Measurements from ENCODE around the gene FOXE3. TPM values are rescaled to one million over a fixed set of nuclear protein-coding genes. Genes with fewer than 3 reads are reported as not detected.

Gene FOXE3
- total RNA-seq, 2 donors from 2014 or later, result not detected

GRCh38 chr1:47410068-47410455, 6.0 kb upstream of the FOXE3 start:
- Mint-ChIP-seq H3K4me3 (no peak overlapping the region), H3K27ac (no peak overlapping the region), H3K27me3 (ENCODE audit: low read depth) (peaks cover 49% of the 10 kb centered on the region)

DNA sequence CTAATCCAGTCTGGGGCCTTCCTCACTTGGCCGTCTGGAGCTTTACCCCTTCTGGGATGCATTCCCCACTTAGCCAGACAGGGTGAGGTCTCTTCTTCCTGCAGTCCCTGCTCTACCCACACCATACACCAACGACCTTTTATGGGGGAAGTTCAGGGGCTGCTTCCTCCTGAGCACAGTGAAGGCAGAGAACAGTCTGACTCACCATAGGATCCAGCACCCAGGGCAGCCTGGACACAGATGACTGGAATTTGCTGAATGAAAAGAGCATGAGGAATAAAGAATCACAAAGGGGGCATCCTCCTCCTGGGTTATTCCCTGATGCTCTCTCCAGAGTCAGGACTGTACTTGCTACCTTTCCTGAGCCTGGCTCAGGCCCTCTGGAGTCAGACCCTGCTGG, 4.6 kb upstream of the FOXE3 start:
- no peak overlapping the region for H3K27ac Mint-ChIP-seq
- H3K27me3 Mint-ChIP-seq (ENCODE audit: low read depth), result peaks cover 48% of the 10 kb centered on the region
- DNase-seq (no peak), ATAC-seq (replicated peaks in 1 of 2) (no peak)
- no peaks in the 10 kb centered on the region for H3K9me3 Mint-ChIP-seq
- H3K4me3 Mint-ChIP-seq, result no peak overlapping the region
- H3K4me1 Mint-ChIP-seq (ENCODE audit: low read depth), result no peaks in the 10 kb centered on the region
- no peaks in the 10 kb centered on the region for H3K36me3 Mint-ChIP-seq (ENCODE audit: insufficient read depth in 2 of 2)

More at GRCh38 chr1:47410068-47410455, 6.0 kb upstream of the FOXE3 start:
- no peaks in the 10 kb centered on the region for H3K4me1 Mint-ChIP-seq (ENCODE audit: low read depth)
- H3K9me3 Mint-ChIP-seq, result no peaks in the 10 kb centered on the region
- no peak for ATAC-seq (replicated peaks in 1 of 2)
- DNase-seq, result no peak
- H3K36me3 Mint-ChIP-seq (ENCODE audit: insufficient read depth in 2 of 2), result no peaks in the 10 kb centered on the region

DNA sequence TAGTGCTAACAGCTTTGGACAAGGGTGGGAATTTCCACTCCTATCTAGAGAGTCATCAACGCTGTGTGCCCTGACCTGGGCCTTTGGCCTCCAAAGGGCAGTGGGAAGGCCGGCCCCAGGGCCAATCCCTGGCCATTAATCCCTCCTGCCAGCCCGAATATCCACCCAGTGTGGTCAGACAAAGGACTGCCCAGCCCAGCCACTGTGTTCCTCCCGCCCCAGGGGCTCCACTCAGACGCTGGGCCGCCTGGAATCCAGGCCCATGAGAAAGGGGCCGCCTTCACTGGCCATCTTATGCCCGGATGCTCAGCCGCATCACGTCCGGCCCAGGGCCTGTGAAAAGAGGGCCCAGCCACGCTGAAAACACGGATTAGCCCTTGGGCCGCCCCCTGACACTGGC, 3.6 kb upstream of the FOXE3 start:
- no peak overlapping the region for H3K27ac Mint-ChIP-seq
- H3K27me3 Mint-ChIP-seq (ENCODE audit: low read depth), result peaks cover 52% of the 10 kb centered on the region
- H3K4me3 Mint-ChIP-seq, result no peak overlapping the region
- no peaks in the 10 kb centered on the region for H3K36me3 Mint-ChIP-seq (ENCODE audit: insufficient read depth in 2 of 2)
- DNase-seq, result no peak
- peaks cover 4% of the 10 kb centered on the region for H3K4me1 Mint-ChIP-seq (ENCODE audit: low read depth)
- no peaks in the 10 kb centered on the region for H3K9me3 Mint-ChIP-seq
- no peak for ATAC-seq (replicated peaks in 1 of 2)

DNA sequence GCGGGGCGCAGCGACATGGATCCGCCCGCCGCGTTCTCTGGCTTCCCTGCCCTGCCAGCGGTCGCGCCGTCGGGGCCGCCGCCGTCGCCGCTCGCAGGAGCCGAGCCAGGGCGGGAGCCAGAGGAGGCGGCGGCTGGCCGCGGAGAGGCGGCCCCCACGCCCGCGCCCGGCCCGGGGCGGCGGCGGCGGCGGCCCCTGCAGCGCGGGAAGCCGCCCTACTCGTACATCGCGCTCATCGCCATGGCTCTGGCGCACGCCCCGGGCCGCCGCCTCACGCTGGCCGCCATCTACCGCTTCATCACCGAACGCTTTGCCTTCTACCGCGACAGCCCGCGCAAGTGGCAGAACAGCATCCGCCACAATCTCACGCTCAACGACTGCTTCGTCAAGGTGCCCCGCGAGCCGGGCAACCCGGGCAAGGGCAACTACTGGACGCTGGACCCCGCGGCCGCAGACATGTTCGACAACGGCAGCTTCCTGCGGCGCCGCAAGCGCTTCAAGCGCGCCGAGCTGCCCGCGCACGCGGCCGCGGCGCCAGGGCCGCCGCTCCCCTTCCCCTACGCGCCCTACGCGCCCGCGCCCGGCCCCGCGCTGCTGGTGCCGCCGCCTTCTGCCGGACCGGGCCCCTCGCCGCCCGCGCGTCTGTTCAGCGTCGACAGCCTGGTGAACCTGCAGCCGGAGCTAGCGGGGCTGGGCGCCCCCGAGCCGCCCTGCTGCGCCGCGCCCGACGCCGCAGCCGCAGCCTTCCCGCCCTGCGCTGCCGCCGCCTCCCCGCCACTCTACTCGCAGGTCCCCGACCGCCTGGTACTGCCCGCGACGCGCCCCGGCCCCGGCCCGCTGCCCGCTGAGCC, 459 bp downstream of the FOXE3 start:
- Mint-ChIP-seq H3K27me3 (ENCODE audit: low read depth) (peaks cover 51% of the 10 kb centered on the region), H3K4me3 (peak overlapping the region; percentile 71 to 79), H3K9me3 (no peaks in the 10 kb centered on the region), H3K4me1 (ENCODE audit: low read depth) (peaks cover 7% of the 10 kb centered on the region), H3K36me3 (ENCODE audit: insufficient read depth in 2 of 2) (no peaks in the 10 kb centered on the region), H3K27ac (no peak overlapping the region)
- peak; percentile 56 to 73 for ATAC-seq (replicated peaks in 1 of 2)
- DNase-seq, result peak in 1 of 2 donors; percentile 23

GRCh38 chr1:47417170-47418044, 1.3 kb downstream of the FOXE3 start:
- ATAC-seq (replicated peaks in 1 of 2), result no peak
- Mint-ChIP-seq H3K27me3 (ENCODE audit: low read depth) (peaks cover 51% of the 10 kb centered on the region), H3K36me3 (ENCODE audit: insufficient read depth in 2 of 2) (no peaks in the 10 kb centered on the region), H3K9me3 (no peaks in the 10 kb centered on the region), H3K27ac (no peak overlapping the region), H3K4me3 (peak overlapping the region; percentile 9 to 71), H3K4me1 (ENCODE audit: low read depth) (peaks cover 7% of the 10 kb centered on the region)
- no peak for DNase-seq

- no peak for DNase-seq
- peaks cover 51% of the 10 kb centered on the region for H3K27me3 Mint-ChIP-seq (ENCODE audit: low read depth)
- H3K36me3 Mint-ChIP-seq (ENCODE audit: insufficient read depth in 2 of 2), result no peaks in the 10 kb centered on the region
- H3K4me3 Mint-ChIP-seq, result no peak overlapping the region
- H3K27ac Mint-ChIP-seq, result no peak overlapping the region
- ATAC-seq (replicated peaks in 1 of 2), result no peak
- H3K4me1 Mint-ChIP-seq (ENCODE audit: low read depth), result peaks cover 7% of the 10 kb centered on the region
- no peaks in the 10 kb centered on the region for H3K9me3 Mint-ChIP-seq
Measured at GRCh38 chr1:47418122-47418521, 2.0 kb downstream of the FOXE3 start.

DNA sequence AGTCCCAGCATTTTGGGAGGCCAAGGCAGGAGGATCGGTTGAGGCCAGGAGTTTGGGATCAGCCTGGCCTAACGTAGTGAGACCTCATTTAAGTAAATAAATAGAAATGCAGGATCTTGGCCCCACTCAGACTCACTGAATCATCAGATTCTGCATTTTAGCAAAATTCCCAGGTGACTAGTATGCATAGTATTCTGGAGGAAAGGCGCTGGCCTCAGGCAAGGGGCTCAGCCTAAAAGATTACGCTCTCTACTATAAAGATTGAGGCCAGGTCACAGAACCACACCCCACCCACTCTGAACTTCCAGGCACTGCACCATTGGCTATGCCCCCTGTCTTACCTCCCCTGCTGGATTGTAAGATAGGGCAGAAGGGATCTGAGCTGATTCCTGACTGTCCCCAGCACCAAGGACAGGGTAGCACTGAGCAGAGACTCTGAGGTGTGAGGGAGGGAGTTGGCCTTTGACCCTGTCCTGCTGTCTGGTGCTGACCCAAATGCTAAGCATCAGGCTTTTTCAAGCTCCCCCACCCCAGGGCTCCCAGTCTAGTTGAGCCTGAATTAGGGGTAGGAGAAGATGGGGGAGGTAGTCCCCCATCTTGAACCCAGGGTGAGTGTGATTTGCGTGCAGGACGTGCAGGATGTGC, 2.7 kb downstream of the FOXE3 start:
- Mint-ChIP-seq H3K4me3 (no peak overlapping the region), H3K27ac (no peak overlapping the region), H3K27me3 (ENCODE audit: low read depth) (peaks cover 46% of the 10 kb centered on the region), H3K4me1 (ENCODE audit: low read depth) (peaks cover 7% of the 10 kb centered on the region), H3K36me3 (ENCODE audit: insufficient read depth in 2 of 2) (no peaks in the 10 kb centered on the region), H3K9me3 (no peaks in the 10 kb centered on the region)
- DNase-seq, result no peak
- no peak for ATAC-seq (replicated peaks in 1 of 2)

DNA sequence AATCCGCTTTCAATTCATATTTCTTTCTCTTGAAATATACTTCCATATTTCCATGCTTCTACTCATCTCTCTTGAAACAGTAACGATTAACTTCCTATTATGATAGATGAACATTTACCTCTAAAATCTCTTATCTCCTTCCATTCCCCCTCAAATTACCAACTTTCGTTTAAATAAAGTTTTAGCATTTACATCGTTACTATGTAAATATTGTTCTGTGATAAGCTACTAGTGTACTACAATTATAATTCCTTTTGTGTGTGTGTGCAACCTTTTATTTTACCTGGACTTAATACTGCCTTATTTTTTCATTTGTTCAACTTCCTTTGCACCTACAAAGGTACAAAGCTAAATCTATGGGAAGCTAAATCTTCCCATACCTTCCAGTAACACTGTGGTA, 4.5 kb downstream of the FOXE3 start:
- Mint-ChIP-seq H3K27me3 (ENCODE audit: low read depth) (peaks cover 38% of the 10 kb centered on the region), H3K36me3 (ENCODE audit: insufficient read depth in 2 of 2) (no peaks in the 10 kb centered on the region), H3K4me3 (no peak overlapping the region), H3K4me1 (ENCODE audit: low read depth) (peaks cover 7% of the 10 kb centered on the region), H3K27ac (no peak overlapping the region), H3K9me3 (no peaks in the 10 kb centered on the region)
- ATAC-seq (replicated peaks in 1 of 2) (no peak), DNase-seq (no peak)

- Mint-ChIP-seq H3K4me1 (ENCODE audit: low read depth) (no peaks in the 10 kb centered on the region), H3K36me3 (ENCODE audit: insufficient read depth in 2 of 2) (no peaks in the 10 kb centered on the region), H3K27me3 (ENCODE audit: low read depth) (peaks cover 12% of the 10 kb centered on the region), H3K4me3 (no peak overlapping the region), H3K9me3 (no peaks in the 10 kb centered on the region), H3K27ac (no peak overlapping the region)
- ATAC-seq (replicated peaks in 1 of 2) (no peak), DNase-seq (no peak)
Measured at GRCh38 chr1:47423872-47424271, 7.8 kb downstream of the FOXE3 start.

- Mint-ChIP-seq H3K4me1 (ENCODE audit: low read depth) (no peaks in the 10 kb centered on the region), H3K4me3 (no peak overlapping the region), H3K36me3 (ENCODE audit: insufficient read depth in 2 of 2) (no peaks in the 10 kb centered on the region), H3K9me3 (no peaks in the 10 kb centered on the region), H3K27me3 (ENCODE audit: low read depth) (peaks cover 7% of the 10 kb centered on the region), H3K27ac (no peak overlapping the region)
- ATAC-seq (replicated peaks in 1 of 2) (no peak), DNase-seq (no peak)
Measured at GRCh38 chr1:47424336-47424982, 8.4 kb downstream of the FOXE3 start.

GRCh38 chr1:47431534-47431933, 15.4 kb downstream of the FOXE3 start:
- Mint-ChIP-seq H3K4me1 (ENCODE audit: low read depth) (peaks cover 47% of the 10 kb centered on the region), H3K36me3 (ENCODE audit: insufficient read depth in 2 of 2) (peaks cover under 1 to 1% of the 10 kb centered on the region in 2 donors), H3K9me3 (no peaks in the 10 kb centered on the region), H3K27me3 (ENCODE audit: low read depth) (peaks cover 42% of the 10 kb centered on the region), H3K27ac (no peak overlapping the region), H3K4me3 (no peak overlapping the region)
- DNase-seq (no peak), ATAC-seq (replicated peaks in 1 of 2) (no peak)

GRCh38 chr1:47432071-47433036, 16.3 kb downstream of the FOXE3 start:
- Mint-ChIP-seq H3K27ac (no peak overlapping the region), H3K4me3 (peak overlapping the region; percentile 4 to 69), H3K9me3 (no peaks in the 10 kb centered on the region), H3K36me3 (ENCODE audit: insufficient read depth in 2 of 2) (peaks cover 2 to 3% of the 10 kb centered on the region in 2 donors), H3K27me3 (ENCODE audit: low read depth) (peaks cover 42% of the 10 kb centered on the region), H3K4me1 (ENCODE audit: low read depth) (peaks cover 49% of the 10 kb centered on the region)
- ATAC-seq (replicated peaks in 1 of 2), result peak; percentile 32 to 40
- peak; percentile 67 to 68 for DNase-seq

Data from activated T-cell treated with anti-CD3 and anti-CD28 coated beads, Interleukin-2, amount 50 U/mL, for 72 hours (primary cell).